ENCODE data around the gene INTS11. TPM values are rescaled to one million over a fixed set of nuclear protein-coding genes. Genes with fewer than 3 reads are reported as not detected.

INTS11 gene
- total and polyA plus RNA-seq, 9 of the 15 experiments (the other 6 are each of a cell fraction or from before 2014, with no cell fraction given), result 3.6 to 183 (median 110) TPM

DNA sequence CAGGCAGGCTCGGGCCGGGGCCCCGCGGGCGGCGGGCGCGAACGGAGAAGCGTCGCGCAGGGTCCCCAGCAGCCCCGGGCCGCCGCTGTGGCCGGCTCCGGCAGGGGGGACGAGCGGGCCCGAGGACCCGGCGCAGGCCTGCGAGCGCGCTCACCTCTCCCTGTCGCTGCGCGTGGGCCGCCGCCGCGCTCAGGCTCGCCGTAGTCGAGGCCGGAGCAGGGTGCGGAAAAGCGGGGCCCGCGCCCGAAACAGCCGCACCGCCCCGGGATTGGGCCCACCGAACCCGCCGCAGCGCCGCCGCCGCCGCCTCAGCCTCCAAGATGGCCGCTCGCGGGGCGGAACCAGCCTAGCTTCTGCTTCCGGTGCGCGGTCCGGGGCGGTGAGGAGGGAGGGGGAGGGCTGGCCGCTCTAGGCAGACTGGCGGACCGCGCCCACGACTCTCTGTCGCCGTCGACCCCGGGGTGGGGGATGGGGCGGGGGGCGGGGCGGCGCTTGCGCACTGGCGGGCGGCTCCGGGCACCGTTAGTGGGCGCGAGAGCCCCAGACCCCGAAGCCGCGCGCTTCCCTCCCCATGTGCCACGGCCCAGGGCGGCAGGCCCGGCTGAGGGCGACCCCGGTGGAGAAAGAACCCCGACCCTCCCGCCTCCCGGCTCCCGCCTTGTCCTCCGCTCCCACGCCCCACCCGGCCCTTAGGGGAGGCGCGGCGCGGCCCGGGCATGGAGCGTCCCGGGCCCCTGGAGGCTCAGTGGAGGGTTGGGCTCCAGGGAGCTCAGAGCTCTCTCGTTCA is 50.8 kb downstream of the INTS11 start, which contains the start of gene UBE2J2 (continued):
- no peak for TF ChIP-seq ZBTB5 (IDR thresholded peaks at IDR 0.05)
- TF ChIP-seq, protein P1, sequence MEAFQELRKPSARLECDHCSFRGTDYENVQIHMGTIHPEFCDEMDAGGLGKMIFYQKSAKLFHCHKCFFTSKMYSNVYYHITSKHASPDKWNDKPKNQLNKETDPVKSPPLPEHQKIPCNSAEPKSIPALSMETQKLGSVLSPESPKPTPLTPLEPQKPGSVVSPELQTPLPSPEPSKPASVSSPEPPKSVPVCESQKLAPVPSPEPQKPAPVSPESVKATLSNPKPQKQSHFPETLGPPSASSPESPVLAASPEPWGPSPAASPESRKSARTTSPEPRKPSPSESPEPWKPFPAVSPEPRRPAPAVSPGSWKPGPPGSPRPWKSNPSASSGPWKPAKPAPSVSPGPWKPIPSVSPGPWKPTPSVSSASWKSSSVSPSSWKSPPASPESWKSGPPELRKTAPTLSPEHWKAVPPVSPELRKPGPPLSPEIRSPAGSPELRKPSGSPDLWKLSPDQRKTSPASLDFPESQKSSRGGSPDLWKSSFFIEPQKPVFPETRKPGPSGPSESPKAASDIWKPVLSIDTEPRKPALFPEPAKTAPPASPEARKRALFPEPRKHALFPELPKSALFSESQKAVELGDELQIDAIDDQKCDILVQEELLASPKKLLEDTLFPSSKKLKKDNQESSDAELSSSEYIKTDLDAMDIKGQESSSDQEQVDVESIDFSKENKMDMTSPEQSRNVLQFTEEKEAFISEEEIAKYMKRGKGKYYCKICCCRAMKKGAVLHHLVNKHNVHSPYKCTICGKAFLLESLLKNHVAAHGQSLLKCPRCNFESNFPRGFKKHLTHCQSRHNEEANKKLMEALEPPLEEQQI (IDR thresholded peaks at IDR 0.05), result no peak
- no peak for TF ChIP-seq HIVEP1 (CRISPR knock-in tag; IDR thresholded peaks at IDR 0.05)
- no peak for TF ChIP-seq MED1 (CRISPR knock-in tag; IDR thresholded peaks at IDR 0.05; ENCODE audit: borderline replicate concordance)
- peak; percentile 25 for TF ChIP-seq FIP1L1 (IDR thresholded peaks at IDR 0.05; ENCODE audit: low read depth, low read length, poor library complexity, severe bottlenecking)
- TF ChIP-seq, protein P2, sequence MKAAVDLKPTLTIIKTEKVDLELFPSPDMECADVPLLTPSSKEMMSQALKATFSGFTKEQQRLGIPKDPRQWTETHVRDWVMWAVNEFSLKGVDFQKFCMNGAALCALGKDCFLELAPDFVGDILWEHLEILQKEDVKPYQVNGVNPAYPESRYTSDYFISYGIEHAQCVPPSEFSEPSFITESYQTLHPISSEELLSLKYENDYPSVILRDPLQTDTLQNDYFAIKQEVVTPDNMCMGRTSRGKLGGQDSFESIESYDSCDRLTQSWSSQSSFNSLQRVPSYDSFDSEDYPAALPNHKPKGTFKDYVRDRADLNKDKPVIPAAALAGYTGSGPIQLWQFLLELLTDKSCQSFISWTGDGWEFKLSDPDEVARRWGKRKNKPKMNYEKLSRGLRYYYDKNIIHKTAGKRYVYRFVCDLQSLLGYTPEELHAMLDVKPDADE (conservative IDR thresholded peaks at IDR 0.05; ENCODE audit: control insufficient read depth, low read depth, low read length), result 0 out of 2 replicates have a peak, but pooled peaks have one; percentile 25
- no peak for TF ChIP-seq CHD4 (IDR thresholded peaks at IDR 0.05; ENCODE audit: insufficient read depth, insufficient replicate concordance, low read depth, low read length, poor library complexity, severe bottlenecking)
- TF ChIP-seq NFE2 (IDR thresholded peaks at IDR 0.05; ENCODE audit: low read depth), result 0 out of 2 replicates have a peak, but pooled peaks have one; percentile 5
- no peak; a peak in 1 of 4 replicates for TF ChIP-seq UBTF (IDR thresholded peaks at IDR 0.05; ENCODE audit: borderline replicate concordance in 1 of 2, low read depth in 2 of 2, low read length in 2 of 2)
- TF ChIP-seq CBX1 (IDR thresholded peaks at IDR 0.05; ENCODE audit: low read depth), result peak; percentile 69; the same call in 1 of the 2 replicates
- TF ChIP-seq NONO (IDR thresholded peaks at IDR 0.05; ENCODE audit: low read depth in 2 of 2, low read length in 1 of 2), result peak in 1 of 2 experiments; percentile 93; a peak in 3 of 4 replicates
- TF ChIP-seq DDX20 (tag; IDR thresholded peaks at IDR 0.05; ENCODE audit: low read depth), result no peak
- peak; percentile 87 for TF ChIP-seq HCFC1 (IDR thresholded peaks at IDR 0.05; ENCODE audit: low read depth, low read length)
- TF ChIP-seq ZNF551 (CRISPR knock-in tag; IDR thresholded peaks at IDR 0.05), result no peak
- TF ChIP-seq GTF2F1 (IDR thresholded peaks at IDR 0.05; ENCODE audit: low read depth, low read length), result no peak
- no peak for TF ChIP-seq MAFK (IDR thresholded peaks at IDR 0.05; ENCODE audit: low read length)
- peak; percentile 94 for TF ChIP-seq GABPB1 (CRISPR knock-in tag; IDR thresholded peaks at IDR 0.05)

Data from K562 (cell line).